Skeletal muscle cell (primary cell): Measurements from ENCODE around the gene SLC23A3.

Experiments used
- DNase-seq: peaks from one replicate; pipeline ENCODE4 v3.0.0-alpha.2; 2010; ENCODE audit warnings: low read depth
- H3K4me3 ChIP-seq: 2 replicates; pipeline ENCODE4 v1.5.1; 2011; ENCODE audit warnings: low read depth, mild to moderate bottlenecking, control low read depth, low read length, moderate library complexity

The SLC23A3 gene

DNA sequence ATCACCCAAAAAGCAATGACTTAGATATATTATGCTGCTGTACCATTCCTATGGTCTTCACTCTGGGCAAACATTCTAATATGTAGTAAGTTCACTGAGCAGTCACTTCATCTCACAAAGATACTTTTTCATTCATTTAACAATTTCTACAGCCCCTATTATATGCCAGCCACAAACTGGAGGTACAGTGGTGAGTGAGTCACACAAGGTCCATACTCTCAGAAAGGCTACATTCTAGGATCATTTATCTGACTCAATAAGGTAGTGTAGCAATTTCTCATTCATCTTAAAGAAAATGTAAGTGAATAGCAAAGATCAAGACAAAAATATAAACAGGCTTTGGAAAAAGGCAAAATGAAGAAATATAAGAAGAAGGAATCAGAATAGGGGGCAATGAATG is 49.7 kb downstream of the SLC23A3 start:
- DNase-seq = no peak
- H3K4me3 ChIP-seq = no peak overlapping the region

GRCh38 chr2:219119422-219120043 is 50.3 kb downstream of the SLC23A3 start:
- no peak for DNase-seq
- H3K4me3 ChIP-seq = no peak overlapping the region

- H3K4me3 ChIP-seq = no peak overlapping the region
- DNase-seq = no peak
Observed at GRCh38 chr2:219118504-219118903, 51.3 kb downstream of the SLC23A3 start.

GRCh38 chr2:219116776-219117646 is 52.8 kb downstream of the SLC23A3 start:
- no peak for DNase-seq
- no peak overlapping the region for H3K4me3 ChIP-seq

DNA sequence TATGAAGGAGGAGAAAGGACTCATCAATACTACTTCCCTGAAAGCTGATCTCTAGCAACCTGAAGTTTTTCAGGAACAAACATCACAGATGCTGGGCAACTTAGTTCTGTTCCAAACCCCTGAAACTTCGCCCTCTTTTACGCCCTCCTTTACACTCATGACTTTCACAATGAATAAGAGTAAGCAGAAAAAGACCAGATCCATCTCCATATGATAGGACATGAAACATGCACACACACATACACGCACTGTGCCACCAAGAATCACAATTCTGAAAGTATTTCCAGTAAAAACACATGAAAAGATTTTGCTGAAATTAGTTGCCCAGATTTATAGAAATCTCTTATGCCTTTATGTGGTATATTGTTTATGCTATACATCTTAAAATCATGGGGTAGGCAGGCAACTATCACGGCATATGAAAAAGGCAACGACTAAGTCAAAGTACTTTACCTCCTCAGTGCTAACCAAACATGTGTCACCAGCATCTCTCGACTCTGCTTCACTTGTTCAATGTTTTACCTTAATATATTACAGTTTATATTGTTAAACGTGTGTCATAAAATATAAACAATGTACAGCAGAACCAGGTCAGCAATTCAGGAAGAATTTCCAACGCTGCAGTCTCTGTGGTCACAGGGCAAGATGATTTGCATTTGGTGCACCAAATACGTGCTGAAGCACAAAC is 57.0 kb downstream of the SLC23A3 start:
- no peak for DNase-seq
- no peak overlapping the region for H3K4me3 ChIP-seq

GRCh38 chr2:219112062-219112406 is 57.8 kb downstream of the SLC23A3 start:
- H3K4me3 ChIP-seq = no peak overlapping the region
- DNase-seq = no peak
